A673 (cell line): ENCODE data around the gene ORM1. TPM values are rescaled to one million over a fixed set of nuclear protein-coding genes. Genes with fewer than 3 reads are reported as not detected.

Experiments used
- BruUV-seq: library from RNA; stranded (reverse); fragments of 400-500 nt; replicated peaks from 2 replicates; lab custom pipeline; 2021; lab: Mats Ljungman, UMichigan
- CTCF ChIA-PET: fragments of 300-600 bp; sonication (Branson Sonifier 250); formaldehyde crosslinking; loops from one replicate; lab custom pipeline; 2022; ENCODE audit warnings: antibody characterized with exemption; lab: Charles Lee
- POLR2A ChIA-PET: fragments of 300-600 bp; sonication (Branson Sonifier 250); formaldehyde crosslinking; loops from one replicate; lab custom pipeline; 2022; ENCODE audit warnings: antibody characterized with exemption; ENCODE audit not compliant: low non-redundant PET; lab: Charles Lee
- DNase-seq: peaks from one replicate; pipeline ENCODE4 v3.0.0-alpha.2; 2015; ENCODE audit warnings: low spot score
- H3K27ac ChIP-seq: fragments of 200-600 bp; sonication (generic); 2 replicates; pipeline ENCODE4 v1.5.1; 2016; ENCODE audit warnings: mixed run types, low read depth, mild to moderate bottlenecking, mixed read lengths, antibody characterized with exemption, low read length; ENCODE audit not compliant: poor library complexity, severe bottlenecking
- H3K27me3 ChIP-seq: fragments of 200-600 bp; sonication (generic); replicated peaks from 2 replicates; pipeline ENCODE4 v1.6.1; 2017; ENCODE audit warnings: mixed run types, low read depth, mild to moderate bottlenecking, mixed read lengths, antibody characterized with exemption, low read length; ENCODE audit not compliant: insufficient read depth, poor library complexity
- H3K36me3 ChIP-seq: fragments of 200-600 bp; sonication (generic); 2 replicates; pipeline ENCODE4 v1.6.1; 2016; ENCODE audit warnings: mixed run types, mild to moderate bottlenecking, mixed read lengths, antibody characterized with exemption, low read length; ENCODE audit not compliant: insufficient read depth, poor library complexity, severe bottlenecking
- H3K4me1 ChIP-seq: fragments of 200-600 bp; sonication (generic); 2 replicates; pipeline ENCODE4 v1.6.1; 2017; ENCODE audit warnings: mixed run types, mild to moderate bottlenecking, mixed read lengths, antibody characterized with exemption, low read length; ENCODE audit not compliant: insufficient read depth, poor library complexity, severe bottlenecking
- H3K4me3 ChIP-seq: fragments of 200-600 bp; sonication (generic); 2 replicates; pipeline ENCODE4 v1.5.1; 2016; ENCODE audit warnings: low read depth, mixed run types, mild to moderate bottlenecking, mixed read lengths, low read length; ENCODE audit not compliant: poor library complexity, severe bottlenecking
- H3K9me3 ChIP-seq: fragments of 200-600 bp; sonication (generic); 2 replicates; pipeline ENCODE4 v1.6.1; 2016; ENCODE audit warnings: mixed run types, low read depth, mild to moderate bottlenecking, mixed read lengths, antibody characterized with exemption, low read length; ENCODE audit not compliant: poor library complexity, severe bottlenecking
- EZH2 ChIP-seq: fragments of 200-600 bp; sonication (generic); IDR thresholded peaks from 2 replicates; pipeline ENCODE4 v1.6.1; 2017; ENCODE audit warnings: borderline replicate concordance, low read depth, mild to moderate bottlenecking, mixed read lengths, antibody characterized with exemption, low read length; ENCODE audit not compliant: poor library complexity, severe bottlenecking
- intact Hi-C: fragments of 100-400 bp; cut with micrococcal nuclease; formaldehyde crosslinking; loops from one replicate; pipeline ENCODE4 v1.10.0; 2022; ENCODE audit not compliant: unreplicated experiment
- total RNA-seq: library from RNA; stranded (reverse); gene quantifications from 2 replicates; pipeline ENCODE4 v1.2.3, GENCODE V29; 2021
- TF ChIP-seq, protein P1 (sequence below): fragments of 300-800, 200-600 bp; sonication (generic); conservative IDR thresholded peaks from 2 replicates; pipeline ENCODE4 v1.5.1; 2017; ENCODE audit warnings: low read depth, mild to moderate bottlenecking, antibody characterized with exemption, low read length, moderate library complexity, mixed read lengths

ORM1 gene
- total RNA-seq, 1 experiment from 2014 or later, result not detected

GRCh38 chr9:114374936-114375335 lies 52.0 kb downstream of the ORM1 start:
- ChIA-PET CTCF (no interaction called here), POLR2A (no interaction called here)
- intact Hi-C loops, result loop anchor here (5.0 kb wide), 1 partner anchor 52 kb away; no protein-coding TSS in a partner anchor
- Histone ChIP-seq H3K36me3 (peaks cover 27% of the 10 kb centered on the region), H3K27me3 (no peaks in the 10 kb centered on the region), H3K9me3 (no peaks in the 10 kb centered on the region), H3K27ac (no peak overlapping the region), H3K4me3 (no peak overlapping the region), H3K4me1 (peaks cover 10% of the 10 kb centered on the region)
- DNase-seq, result no peak
- no peak for TF ChIP-seq EZH2
- TF ChIP-seq, protein P1, sequence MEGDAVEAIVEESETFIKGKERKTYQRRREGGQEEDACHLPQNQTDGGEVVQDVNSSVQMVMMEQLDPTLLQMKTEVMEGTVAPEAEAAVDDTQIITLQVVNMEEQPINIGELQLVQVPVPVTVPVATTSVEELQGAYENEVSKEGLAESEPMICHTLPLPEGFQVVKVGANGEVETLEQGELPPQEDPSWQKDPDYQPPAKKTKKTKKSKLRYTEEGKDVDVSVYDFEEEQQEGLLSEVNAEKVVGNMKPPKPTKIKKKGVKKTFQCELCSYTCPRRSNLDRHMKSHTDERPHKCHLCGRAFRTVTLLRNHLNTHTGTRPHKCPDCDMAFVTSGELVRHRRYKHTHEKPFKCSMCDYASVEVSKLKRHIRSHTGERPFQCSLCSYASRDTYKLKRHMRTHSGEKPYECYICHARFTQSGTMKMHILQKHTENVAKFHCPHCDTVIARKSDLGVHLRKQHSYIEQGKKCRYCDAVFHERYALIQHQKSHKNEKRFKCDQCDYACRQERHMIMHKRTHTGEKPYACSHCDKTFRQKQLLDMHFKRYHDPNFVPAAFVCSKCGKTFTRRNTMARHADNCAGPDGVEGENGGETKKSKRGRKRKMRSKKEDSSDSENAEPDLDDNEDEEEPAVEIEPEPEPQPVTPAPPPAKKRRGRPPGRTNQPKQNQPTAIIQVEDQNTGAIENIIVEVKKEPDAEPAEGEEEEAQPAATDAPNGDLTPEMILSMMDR, result no peak
- no TSS peak for BruUV-seq

- H3K4me3 ChIP-seq, result no peak overlapping the region
- BruUV-seq, result no TSS peak
- H3K27ac ChIP-seq, result no peak overlapping the region
- intact Hi-C loops, result loop anchor here (5.0 kb wide), 1 partner anchor 52 kb away; no protein-coding TSS in a partner anchor
- TF ChIP-seq, protein P1, result no peak
- TF ChIP-seq EZH2, result no peak
- ChIA-PET POLR2A (no interaction called here), CTCF (no interaction called here)
- DNase-seq, result no peak
- H3K36me3 ChIP-seq, result peaks cover 27% of the 10 kb centered on the region
- no peaks in the 10 kb centered on the region for H3K27me3 ChIP-seq
- peaks cover 4% of the 10 kb centered on the region for H3K4me1 ChIP-seq
- no peaks in the 10 kb centered on the region for H3K9me3 ChIP-seq
Measured at GRCh38 chr9:114375386-114376175, 52.7 kb downstream of the ORM1 start.

Other genes starting within 250 kb of the ORM1 start
- gene AMBP, start 244.8 kb upstream of the ORM1 start, total RNA-seq, result not detected in 2 replicates
- not detected in 2 replicates for gene KIF12, start 223.8 kb upstream of the ORM1 start, total RNA-seq
- 37.0 and 37.6 TPM in 2 replicates for gene COL27A1, start 167.6 kb upstream of the ORM1 start, total RNA-seq
- gene ORM2, start 6.8 kb downstream of the ORM1 start, total RNA-seq, result not detected in 2 replicates
- gene AKNA, start 64.9 kb downstream of the ORM1 start, total RNA-seq, result 20.4 and 28.8 TPM in 2 replicates
- gene WHRN, start 182.4 kb downstream of the ORM1 start, total RNA-seq, result 9.1 and 11.5 TPM in 2 replicates